Chondrocyte (in vitro differentiated cells): ENCODE measurements around the gene ELOB. TPM values are rescaled to one million over a fixed set of nuclear protein-coding genes. Genes with fewer than 3 reads are reported as not detected.

Source experiments
- DNase-seq: peaks from one replicate; pipeline ENCODE4 v3.0.0; 2021; ENCODE audit warnings: mixed read lengths, low spot score
- H3K27ac Mint-ChIP-seq: one replicate; pipeline ENCODE4 v1.8.0; 2021; ENCODE audit warnings: mild to moderate bottlenecking, moderate library complexity, mixed read lengths; ENCODE audit not compliant: unreplicated experiment
- H3K27me3 Mint-ChIP-seq: 2 replicates; pipeline ENCODE4 v1.8.0; 2021; ENCODE audit warnings: low read depth, mixed read lengths
- H3K36me3 Mint-ChIP-seq: 2 replicates; pipeline ENCODE4 v1.8.0; 2021; ENCODE audit warnings: low read depth, mixed read lengths
- H3K4me1 Mint-ChIP-seq: 2 replicates; pipeline ENCODE4 v1.8.0; 2021; ENCODE audit warnings: low read depth, mild to moderate bottlenecking, mixed read lengths
- H3K4me3 Mint-ChIP-seq: one replicate; pipeline ENCODE4 v1.8.0; 2021; ENCODE audit warnings: mild to moderate bottlenecking, moderate library complexity, mixed read lengths; ENCODE audit not compliant: unreplicated experiment
- H3K9me3 Mint-ChIP-seq: 2 replicates; pipeline ENCODE4 v1.8.0; 2021; ENCODE audit warnings: low read depth, mixed read lengths
- CTCF ChIP-seq: fragments of 200-600 bp; sonication (generic); IDR thresholded peaks from 2 replicates; pipeline ENCODE4 v1.5.0; 2021; ENCODE audit warnings: antibody characterized with exemption, mild to moderate bottlenecking, moderate library complexity
- total RNA-seq: library from RNA; stranded (reverse); gene quantifications from 3 replicates; pipeline ENCODE4 v1.2.1, GENCODE V29; 2021

The ELOB gene
- total RNA-seq, 1 donor from 2014 or later = 205 TPM

- Mint-ChIP-seq H3K27me3 (peaks cover 1% of the 10 kb centered on the region), H3K4me1 (no peaks in the 10 kb centered on the region), H3K27ac (no peak overlapping the region), H3K36me3 (no peaks in the 10 kb centered on the region), H3K9me3 (no peaks in the 10 kb centered on the region), H3K4me3 (no peak overlapping the region)
- TF ChIP-seq CTCF = no peak
- DNase-seq = no peak
These were observed 38.5 kb downstream of the ELOB start for GRCh38 chr16:2738615-2739014.

- Mint-ChIP-seq H3K27me3 (peaks cover 1% of the 10 kb centered on the region), H3K27ac (no peak overlapping the region), H3K9me3 (no peaks in the 10 kb centered on the region), H3K36me3 (no peaks in the 10 kb centered on the region), H3K4me3 (no peak overlapping the region), H3K4me1 (no peaks in the 10 kb centered on the region)
- no peak for TF ChIP-seq CTCF
- no peak for DNase-seq
These were observed 39.1 kb downstream of the ELOB start for GRCh38 chr16:2737895-2738418.

- Mint-ChIP-seq H3K4me1 (no peaks in the 10 kb centered on the region), H3K27ac (no peak overlapping the region)
- no peak for DNase-seq
These were observed 39.9 kb downstream of the ELOB start for GRCh38 chr16:2737238-2737605.

GRCh38 chr16:2736476-2737237 lies 40.4 kb downstream of the ELOB start:
- no peak for TF ChIP-seq CTCF
- Mint-ChIP-seq H3K27me3 (peaks cover 1% of the 10 kb centered on the region), H3K27ac (no peak overlapping the region), H3K4me1 (no peaks in the 10 kb centered on the region), H3K36me3 (no peaks in the 10 kb centered on the region), H3K9me3 (no peaks in the 10 kb centered on the region), H3K4me3 (no peak overlapping the region)
- no peak for DNase-seq

More at GRCh38 chr16:2737238-2737605, 39.9 kb downstream of the ELOB start:
- Mint-ChIP-seq H3K36me3 (no peaks in the 10 kb centered on the region), H3K4me3 (no peak overlapping the region), H3K9me3 (no peaks in the 10 kb centered on the region), H3K27me3 (peaks cover 1% of the 10 kb centered on the region)
- no peak for TF ChIP-seq CTCF

- TF ChIP-seq CTCF = no peak
- no peak for DNase-seq
- no peaks in the 10 kb centered on the region for H3K36me3 Mint-ChIP-seq
- H3K27me3 Mint-ChIP-seq = peaks cover 1% of the 10 kb centered on the region
- H3K9me3 Mint-ChIP-seq = no peaks in the 10 kb centered on the region
- H3K4me1 Mint-ChIP-seq = no peaks in the 10 kb centered on the region
- no peak overlapping the region for H3K4me3 Mint-ChIP-seq
- no peak overlapping the region for H3K27ac Mint-ChIP-seq
These were observed 42.1 kb downstream of the ELOB start for GRCh38 chr16:2734844-2735515.
